Measurements from ENCODE around the gene MTUS2. TPM values are rescaled to one million over a fixed set of nuclear protein-coding genes. Genes with fewer than 3 reads are reported as not detected.
A peak's percentile ranks its signal among the peaks of the same experiment; 100 is the strongest.

Gene MTUS2
- total RNA-seq, 2 donors from 2014 or later: 0.11 TPM; not detected in 1

DNA sequence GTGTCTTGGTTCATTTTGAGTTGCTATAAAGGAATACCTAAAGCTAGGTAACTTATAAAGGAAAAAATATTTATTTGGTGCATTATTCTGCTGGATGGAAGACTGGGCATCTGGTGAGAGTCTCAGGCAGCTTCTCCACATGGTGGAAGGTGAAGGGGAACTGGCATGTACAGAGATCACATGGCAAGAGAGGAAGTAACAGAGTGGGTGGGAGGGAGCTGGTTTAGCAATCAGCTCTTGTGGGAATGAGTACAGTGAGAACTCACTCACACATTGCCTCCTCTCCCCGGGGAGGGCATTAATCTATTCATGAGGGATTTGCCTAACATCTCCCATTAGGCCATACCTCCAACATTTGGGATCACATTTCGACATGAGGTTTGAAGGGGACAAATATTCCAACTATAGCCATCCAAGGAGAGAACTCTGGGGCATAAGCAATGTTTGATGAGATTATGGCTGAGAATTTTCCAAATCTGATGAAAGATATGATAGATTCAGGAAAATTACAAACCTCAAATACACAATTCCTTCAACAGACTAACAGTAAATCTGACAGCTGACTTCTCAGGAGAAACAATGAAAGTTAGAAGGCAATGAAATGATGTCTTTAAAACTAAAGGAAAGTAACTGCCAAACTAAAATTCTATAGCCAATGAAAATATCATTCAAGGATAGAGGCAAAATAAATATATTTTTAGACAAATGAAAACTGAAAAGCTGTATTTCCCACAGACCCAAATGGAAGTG lies 52.5 kb downstream of the MTUS2 start:
- no peaks in the 10 kb centered on the region for H3K36me3 Mint-ChIP-seq (ENCODE audit: low read depth)
- no peaks in the 10 kb centered on the region for H3K27me3 Mint-ChIP-seq
- no peak overlapping the region for H3K27ac Mint-ChIP-seq
- ATAC-seq (replicated peaks): no peak
- no peaks in the 10 kb centered on the region for H3K4me1 Mint-ChIP-seq
- peaks cover 14% of the 10 kb centered on the region for H3K9me3 Mint-ChIP-seq
- no peak overlapping the region for H3K4me3 Mint-ChIP-seq

GRCh38 chr13:28875846-28876615 lies 55.9 kb downstream of the MTUS2 start:
- no peaks in the 10 kb centered on the region for H3K36me3 Mint-ChIP-seq (ENCODE audit: low read depth)
- H3K27me3 Mint-ChIP-seq: no peaks in the 10 kb centered on the region
- H3K27ac Mint-ChIP-seq: no peak overlapping the region
- H3K4me1 Mint-ChIP-seq: no peaks in the 10 kb centered on the region
- H3K4me3 Mint-ChIP-seq: no peak overlapping the region
- peaks cover 14% of the 10 kb centered on the region for H3K9me3 Mint-ChIP-seq
- ATAC-seq (replicated peaks): no peak

- peak; percentile 45 for ATAC-seq (replicated peaks)
- peaks cover 5% of the 10 kb centered on the region for H3K9me3 Mint-ChIP-seq
- no peak overlapping the region for H3K27ac Mint-ChIP-seq
- H3K4me1 Mint-ChIP-seq: no peaks in the 10 kb centered on the region
- no peaks in the 10 kb centered on the region for H3K36me3 Mint-ChIP-seq (ENCODE audit: low read depth)
- H3K27me3 Mint-ChIP-seq: no peaks in the 10 kb centered on the region
- no peak overlapping the region for H3K4me3 Mint-ChIP-seq
These were observed 57.3 kb downstream of the MTUS2 start for GRCh38 chr13:28877408-28877807.

- no peak overlapping the region for H3K27ac Mint-ChIP-seq
- no peaks in the 10 kb centered on the region for H3K36me3 Mint-ChIP-seq (ENCODE audit: low read depth)
- H3K4me3 Mint-ChIP-seq: no peak overlapping the region
- no peak for ATAC-seq (replicated peaks)
- no peaks in the 10 kb centered on the region for H3K4me1 Mint-ChIP-seq
- H3K27me3 Mint-ChIP-seq: no peaks in the 10 kb centered on the region
- no peaks in the 10 kb centered on the region for H3K9me3 Mint-ChIP-seq
These were observed 65.0 kb downstream of the MTUS2 start for GRCh38 chr13:28885181-28885580.

DNA sequence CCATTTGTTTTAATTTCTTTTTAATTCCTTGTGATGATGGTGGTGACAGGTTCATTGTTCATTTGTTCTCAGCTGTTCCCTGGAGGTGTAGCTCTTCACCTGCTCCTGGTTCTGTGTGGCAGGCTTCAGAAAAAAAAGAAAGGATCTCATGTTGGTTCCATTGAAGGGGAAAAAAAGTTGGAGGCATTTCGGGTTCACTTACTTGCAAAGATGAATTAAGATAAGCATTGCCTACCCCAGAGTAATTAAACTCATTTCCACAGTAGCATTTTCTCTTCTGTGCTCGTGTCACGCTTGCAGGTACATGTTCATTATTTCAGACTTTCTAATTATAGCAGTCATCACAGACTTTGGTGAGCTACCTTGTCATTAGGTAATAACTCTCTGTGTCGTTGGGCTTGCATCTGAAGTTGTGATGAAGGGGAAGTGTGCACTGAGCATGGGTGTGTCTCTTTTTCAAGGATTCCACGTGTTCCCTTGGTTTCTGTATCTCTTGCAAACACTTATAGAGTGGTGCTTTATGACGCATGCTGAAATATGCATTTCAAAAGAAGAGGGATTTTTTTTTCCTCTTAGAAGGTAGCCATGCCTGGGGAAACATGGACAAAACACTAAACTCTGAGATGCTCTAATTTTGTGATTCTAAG lies 69.1 kb downstream of the MTUS2 start:
- no peak for ATAC-seq (replicated peaks)
- Mint-ChIP-seq H3K27me3 (no peaks in the 10 kb centered on the region), H3K36me3 (ENCODE audit: low read depth) (no peaks in the 10 kb centered on the region), H3K27ac (no peak overlapping the region), H3K4me3 (no peak overlapping the region), H3K9me3 (peaks cover 4% of the 10 kb centered on the region), H3K4me1 (no peaks in the 10 kb centered on the region)

- no peak overlapping the region for H3K27ac Mint-ChIP-seq
- no peaks in the 10 kb centered on the region for H3K4me1 Mint-ChIP-seq
- H3K27me3 Mint-ChIP-seq: no peaks in the 10 kb centered on the region
- no peak overlapping the region for H3K4me3 Mint-ChIP-seq
- no peak for ATAC-seq (replicated peaks)
- peaks cover 4% of the 10 kb centered on the region for H3K9me3 Mint-ChIP-seq
- no peaks in the 10 kb centered on the region for H3K36me3 Mint-ChIP-seq (ENCODE audit: low read depth)
These were observed 70.6 kb downstream of the MTUS2 start for GRCh38 chr13:28890712-28891111.

GRCh38 chr13:28918030-28918429 lies 97.9 kb downstream of the MTUS2 start:
- Mint-ChIP-seq H3K4me1 (no peaks in the 10 kb centered on the region), H3K4me3 (no peak overlapping the region), H3K9me3 (peaks cover 33% of the 10 kb centered on the region), H3K27ac (no peak overlapping the region), H3K27me3 (no peaks in the 10 kb centered on the region), H3K36me3 (ENCODE audit: low read depth) (no peaks in the 10 kb centered on the region)
- no peak for ATAC-seq (replicated peaks)

DNA sequence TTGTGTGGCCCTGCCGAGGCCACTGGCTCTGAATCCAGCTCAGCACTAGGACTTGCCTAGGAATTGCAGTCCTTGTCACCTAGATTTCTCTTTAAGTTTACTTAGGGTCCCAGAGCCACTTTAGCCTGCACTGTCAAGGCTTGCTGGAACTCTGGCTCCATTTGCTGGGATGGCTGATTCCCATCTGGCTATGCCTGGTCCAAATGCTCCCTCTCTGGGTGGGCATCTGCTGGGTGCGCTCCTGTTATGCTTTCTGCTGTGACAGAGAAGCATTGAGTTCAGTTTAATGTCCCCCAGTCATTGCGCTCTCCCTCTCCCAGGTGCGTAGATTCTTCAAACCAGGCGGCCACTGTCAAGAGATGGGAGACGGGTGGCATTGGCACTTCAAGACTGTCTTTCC lies 102.2 kb downstream of the MTUS2 start:
- Mint-ChIP-seq H3K27ac (no peak overlapping the region), H3K4me3 (no peak overlapping the region), H3K4me1 (no peaks in the 10 kb centered on the region), H3K9me3 (peaks cover 13% of the 10 kb centered on the region), H3K27me3 (no peaks in the 10 kb centered on the region), H3K36me3 (ENCODE audit: low read depth) (no peaks in the 10 kb centered on the region)
- ATAC-seq (replicated peaks): no peak

DNA sequence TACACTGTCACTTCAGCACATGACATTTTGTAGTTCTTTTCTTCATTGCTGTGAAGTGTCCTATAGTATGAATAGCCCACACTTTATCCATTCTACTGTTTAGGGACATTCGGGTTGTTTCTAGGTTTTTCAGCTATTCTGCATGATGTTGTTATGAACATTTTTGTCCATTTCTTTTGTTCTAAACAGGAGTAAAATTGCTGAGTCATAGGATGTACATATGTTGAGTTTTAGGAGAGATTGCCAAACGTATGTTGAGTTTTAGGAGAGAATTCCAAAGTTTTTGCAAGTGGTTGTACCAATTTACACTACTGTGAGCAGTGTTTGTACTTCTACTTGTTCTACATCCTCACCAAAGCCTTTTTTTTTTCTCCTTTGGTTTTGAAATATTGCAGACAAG lies 115.0 kb downstream of the MTUS2 start:
- H3K27me3 Mint-ChIP-seq: no peaks in the 10 kb centered on the region
- no peaks in the 10 kb centered on the region for H3K4me1 Mint-ChIP-seq
- H3K4me3 Mint-ChIP-seq: no peak overlapping the region
- ATAC-seq (replicated peaks): no peak
- H3K36me3 Mint-ChIP-seq (ENCODE audit: low read depth): no peaks in the 10 kb centered on the region
- H3K9me3 Mint-ChIP-seq: no peaks in the 10 kb centered on the region
- H3K27ac Mint-ChIP-seq: no peak overlapping the region

- no peak for ATAC-seq (replicated peaks)
- Mint-ChIP-seq H3K4me3 (no peak overlapping the region), H3K27ac (no peak overlapping the region), H3K27me3 (no peaks in the 10 kb centered on the region), H3K9me3 (no peaks in the 10 kb centered on the region), H3K36me3 (ENCODE audit: low read depth) (no peaks in the 10 kb centered on the region), H3K4me1 (no peaks in the 10 kb centered on the region)
These were observed 122.8 kb downstream of the MTUS2 start for GRCh38 chr13:28942906-28943305.

- Mint-ChIP-seq H3K36me3 (ENCODE audit: low read depth) (no peaks in the 10 kb centered on the region), H3K27ac (no peak overlapping the region), H3K27me3 (no peaks in the 10 kb centered on the region), H3K9me3 (no peaks in the 10 kb centered on the region), H3K4me1 (peaks cover 4% of the 10 kb centered on the region), H3K4me3 (no peak overlapping the region)
- ATAC-seq (replicated peaks): no peak
These were observed 133.7 kb downstream of the MTUS2 start for GRCh38 chr13:28953714-28954418.

GRCh38 chr13:28954419-28954725 lies 134.2 kb downstream of the MTUS2 start:
- H3K4me1 Mint-ChIP-seq: peaks cover 4% of the 10 kb centered on the region
- H3K36me3 Mint-ChIP-seq (ENCODE audit: low read depth): no peaks in the 10 kb centered on the region
- H3K4me3 Mint-ChIP-seq: no peak overlapping the region
- H3K9me3 Mint-ChIP-seq: no peaks in the 10 kb centered on the region
- H3K27ac Mint-ChIP-seq: no peak overlapping the region
- no peak for ATAC-seq (replicated peaks)
- no peaks in the 10 kb centered on the region for H3K27me3 Mint-ChIP-seq

- Mint-ChIP-seq H3K9me3 (no peaks in the 10 kb centered on the region), H3K4me1 (peaks cover 4% of the 10 kb centered on the region), H3K4me3 (no peak overlapping the region), H3K36me3 (ENCODE audit: low read depth) (no peaks in the 10 kb centered on the region), H3K27me3 (no peaks in the 10 kb centered on the region), H3K27ac (no peak overlapping the region)
- no peak for ATAC-seq (replicated peaks)
These were observed 134.7 kb downstream of the MTUS2 start for GRCh38 chr13:28954810-28955209.

DNA sequence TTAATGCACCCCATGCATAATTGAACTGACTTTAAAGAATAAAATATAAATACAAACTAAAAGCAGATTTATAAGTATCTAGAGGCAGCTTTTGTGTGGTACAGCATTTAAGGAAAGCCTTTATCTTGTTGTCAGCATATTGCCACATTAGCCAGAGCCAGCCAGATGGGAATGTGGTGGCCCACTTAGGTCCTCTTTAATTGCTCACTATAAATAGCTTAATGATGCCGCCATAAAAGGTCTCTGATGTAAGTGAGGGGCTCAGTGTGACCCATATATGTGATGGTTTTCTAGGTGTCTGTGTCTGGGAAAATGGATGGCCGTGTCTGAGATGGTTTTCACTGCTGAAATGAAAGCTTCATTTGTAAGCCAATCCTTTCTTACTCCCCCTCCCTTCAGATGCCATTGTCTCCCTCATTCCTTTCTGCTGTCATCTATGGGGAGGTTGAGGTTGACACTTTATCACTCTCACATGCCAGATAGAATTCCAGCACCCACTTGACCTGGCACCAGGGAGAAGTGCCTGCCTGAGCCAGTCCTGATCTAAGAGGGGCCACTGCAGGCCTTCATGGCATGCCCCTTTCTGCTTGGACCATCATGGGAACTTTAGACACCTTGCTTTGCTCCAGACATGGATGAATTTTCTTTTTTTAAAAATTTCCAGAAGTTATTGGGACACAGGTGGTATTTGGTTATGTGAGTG lies 135.3 kb downstream of the MTUS2 start:
- H3K27ac Mint-ChIP-seq: no peak overlapping the region
- ATAC-seq (replicated peaks): no peak

More for the DNA sequence above, 135.3 kb downstream of the MTUS2 start:
- no peaks in the 10 kb centered on the region for H3K27me3 Mint-ChIP-seq
- H3K4me3 Mint-ChIP-seq: no peak overlapping the region
- H3K36me3 Mint-ChIP-seq (ENCODE audit: low read depth): no peaks in the 10 kb centered on the region
- H3K4me1 Mint-ChIP-seq: peaks cover 4% of the 10 kb centered on the region
- H3K9me3 Mint-ChIP-seq: no peaks in the 10 kb centered on the region
